NCI-H2107 treated with DMSO at 0.1 percent for 48 hours (cell line): ENCODE measurements around the gene RNF150.
"Not testable (repeated sequence)": the region's sequence is repeated elsewhere in the genome, so short reads cannot be mapped to it uniquely, and the experiment has no call there.

Experiments
- DNase-seq: peaks from one replicate; lab custom pipeline; 2025; ENCODE audit not compliant: unreplicated experiment; lab: John Stamatoyannopoulos, UW

RNF150 gene

DNA sequence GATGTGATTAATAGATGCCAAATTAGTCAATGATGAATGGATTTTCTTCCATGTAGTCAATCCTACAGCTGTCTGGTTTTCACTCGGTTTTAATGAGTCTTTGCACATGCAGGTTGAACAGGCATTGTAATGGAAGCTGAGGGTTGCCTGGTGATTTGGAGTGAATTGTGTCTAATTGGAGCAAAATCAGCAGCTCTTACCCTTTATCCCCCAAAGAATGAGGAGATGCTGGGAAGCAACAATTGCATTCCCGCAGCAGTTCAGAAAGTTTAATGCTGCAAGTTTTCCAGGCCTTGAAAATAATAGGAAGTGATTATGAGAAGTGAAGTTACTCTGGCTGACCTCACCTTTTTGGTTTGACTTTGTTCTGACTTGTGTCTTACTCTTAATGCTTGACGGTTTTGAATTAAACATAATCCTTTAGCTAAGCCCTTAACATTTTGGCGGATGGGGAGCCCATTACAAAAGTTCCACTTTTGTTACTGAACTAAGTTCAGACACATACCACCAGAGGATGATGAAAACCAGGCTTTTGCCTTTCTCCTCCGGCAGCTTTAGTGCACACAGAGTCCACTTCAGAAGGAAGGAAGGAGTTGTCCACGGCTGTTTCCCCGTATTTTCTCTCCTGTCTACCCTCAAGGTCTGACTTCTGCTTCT, 298.3 kb downstream of the RNF150 start:
- DNase-seq: no peak

GRCh38 chr4:140833280-140833679, 300.0 kb downstream of the RNF150 start:
- no peak for DNase-seq

- DNase-seq: no peak
Measured at GRCh38 chr4:140829825-140830224, 303.4 kb downstream of the RNF150 start.

GRCh38 chr4:140826701-140827027, 306.6 kb downstream of the RNF150 start:
- DNase-seq: no peak

GRCh38 chr4:140820520-140820919, 312.7 kb downstream of the RNF150 start:
- not testable (repeated sequence) for DNase-seq

DNA sequence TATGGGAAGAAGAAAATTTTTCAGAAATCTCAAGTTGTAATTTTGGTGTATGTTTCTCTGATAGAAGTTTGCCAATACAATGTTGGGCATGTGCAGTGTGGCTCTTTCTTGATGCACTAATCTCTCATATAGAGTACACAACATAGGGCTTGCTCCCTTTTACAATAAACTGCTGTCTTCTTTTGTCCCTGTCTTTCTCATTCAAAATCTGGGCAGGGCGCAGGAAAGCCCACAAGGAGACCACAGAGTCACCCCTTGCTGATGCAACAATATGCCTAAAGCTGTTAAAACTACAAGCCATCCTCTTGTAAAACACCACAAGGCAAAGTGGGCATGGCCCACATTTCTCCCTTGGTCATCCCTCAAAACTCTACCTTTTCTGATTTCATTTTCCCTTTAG, 313.7 kb downstream of the RNF150 start:
- DNase-seq: peak; percentile 2

- no peak for DNase-seq
Measured at GRCh38 chr4:140818433-140818832, 314.8 kb downstream of the RNF150 start.

GRCh38 chr4:140816806-140817510, 316.3 kb downstream of the RNF150 start:
- DNase-seq: no peak

DNA sequence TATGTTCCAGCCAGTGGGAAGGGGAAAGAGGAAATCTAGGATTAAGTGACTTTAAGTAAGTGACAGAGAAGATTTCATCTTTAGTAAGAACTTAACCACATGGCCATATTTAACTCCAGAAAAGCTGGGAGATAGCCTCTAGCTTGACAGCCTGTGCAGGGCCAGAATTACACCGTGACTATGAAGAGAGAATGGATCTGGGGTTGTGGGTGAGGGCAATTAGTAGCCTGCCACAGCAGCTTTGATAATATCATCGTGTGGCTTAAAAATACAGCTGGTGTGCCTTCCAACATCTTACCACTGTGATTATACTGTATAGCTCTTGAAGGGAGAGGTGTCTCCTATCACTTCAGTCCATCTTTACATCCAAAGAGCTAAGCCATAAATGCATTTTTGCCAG, 319.5 kb downstream of the RNF150 start:
- no peak for DNase-seq

DNA sequence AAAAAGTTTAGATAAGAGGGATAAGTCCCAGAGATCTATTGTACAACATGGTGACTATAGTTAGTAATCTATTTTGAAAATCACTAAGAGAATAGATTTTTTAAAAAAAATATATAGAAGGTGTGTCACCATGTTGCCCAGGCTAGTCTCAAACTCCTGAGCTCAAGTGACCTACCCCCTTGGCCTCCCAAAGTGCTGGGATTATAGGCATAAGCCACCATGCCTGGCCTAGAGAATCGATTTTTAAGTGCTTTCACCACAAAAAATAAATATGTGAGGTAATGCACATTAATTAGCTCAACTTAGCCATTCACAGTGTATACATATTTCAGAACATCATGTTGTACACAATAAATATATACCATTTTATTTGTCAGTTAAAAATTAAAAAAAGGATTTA, 320.4 kb downstream of the RNF150 start:
- no peak for DNase-seq

- no peak for DNase-seq
Measured at GRCh38 chr4:140811429-140811828, 321.8 kb downstream of the RNF150 start.

GRCh38 chr4:140810591-140811169, 322.6 kb downstream of the RNF150 start:
- not testable (repeated sequence) for DNase-seq
